ENCODE results near the gene LRRC37A3.
"Not testable (repeated sequence)": the region's sequence is repeated elsewhere in the genome, so short reads cannot be mapped to it uniquely, and the experiment has no call there.

The LRRC37A3 gene

DNA sequence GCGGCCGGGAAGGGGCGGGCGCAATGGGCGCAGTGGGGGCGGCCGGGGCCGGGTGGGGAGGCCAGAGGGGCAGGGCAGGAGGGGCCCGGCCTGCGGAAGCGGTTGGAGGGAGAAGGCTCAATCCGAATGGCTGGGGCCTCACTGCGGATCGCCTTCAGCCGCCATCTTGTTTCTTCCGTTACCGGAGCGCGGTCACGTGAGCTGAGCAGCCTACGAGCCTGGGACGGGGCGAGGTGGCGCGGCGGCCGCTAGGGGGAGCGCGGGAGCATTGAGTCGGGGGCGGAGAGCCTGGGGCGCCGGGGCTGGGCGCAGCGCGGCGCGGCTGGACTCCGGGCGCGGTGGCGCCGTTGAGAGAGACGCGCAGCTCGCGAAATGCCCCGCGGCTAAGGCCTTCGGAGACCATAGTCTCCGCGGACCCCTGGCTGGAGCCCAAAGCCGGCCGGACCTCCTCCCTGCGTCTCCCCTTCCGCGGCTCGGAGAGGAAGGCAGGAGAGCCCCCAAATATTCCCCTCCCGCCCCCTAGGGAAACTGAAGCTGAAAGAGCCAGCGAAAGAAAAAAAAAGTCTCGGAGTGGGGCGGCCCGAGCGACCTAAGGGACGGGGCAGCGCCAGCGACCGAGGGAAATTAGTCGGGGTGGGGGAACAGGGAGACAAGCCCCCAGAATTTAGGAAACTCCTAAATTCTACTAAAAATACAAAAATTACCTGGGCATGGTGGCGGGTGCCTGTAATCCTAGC lies at the start of gene LRRC37A3:
Gene LRRC37A3 (minus strand): TSS at position 190 of the 737 bp plus-strand sequence. CDS start 22,221 bp downstream, outside the sequence.
- peak; percentile 100 for DNase-seq

DNA sequence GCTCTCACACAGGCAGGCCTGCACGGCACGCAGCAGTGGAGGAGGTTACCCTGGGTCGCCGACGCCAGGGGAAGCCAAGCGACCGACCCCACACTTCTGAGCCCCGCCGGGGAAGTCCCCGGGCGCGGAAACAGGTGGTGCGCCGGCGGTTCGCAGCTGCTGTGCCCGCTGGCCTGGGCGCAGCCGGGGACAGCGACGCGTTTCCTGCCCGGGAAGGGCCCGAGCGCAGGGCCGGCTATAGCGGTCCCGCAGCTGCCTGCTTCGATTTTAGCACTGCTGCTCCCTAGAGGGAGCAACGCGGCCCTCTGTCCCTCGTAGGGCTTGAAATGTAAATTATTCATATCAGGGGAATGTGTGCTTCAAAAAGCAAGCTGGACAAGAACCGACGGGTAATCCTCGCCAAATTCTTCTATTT lies 46.6 kb upstream of the LRRC37A3 start:
- peak; percentile 83 for DNase-seq

DNA sequence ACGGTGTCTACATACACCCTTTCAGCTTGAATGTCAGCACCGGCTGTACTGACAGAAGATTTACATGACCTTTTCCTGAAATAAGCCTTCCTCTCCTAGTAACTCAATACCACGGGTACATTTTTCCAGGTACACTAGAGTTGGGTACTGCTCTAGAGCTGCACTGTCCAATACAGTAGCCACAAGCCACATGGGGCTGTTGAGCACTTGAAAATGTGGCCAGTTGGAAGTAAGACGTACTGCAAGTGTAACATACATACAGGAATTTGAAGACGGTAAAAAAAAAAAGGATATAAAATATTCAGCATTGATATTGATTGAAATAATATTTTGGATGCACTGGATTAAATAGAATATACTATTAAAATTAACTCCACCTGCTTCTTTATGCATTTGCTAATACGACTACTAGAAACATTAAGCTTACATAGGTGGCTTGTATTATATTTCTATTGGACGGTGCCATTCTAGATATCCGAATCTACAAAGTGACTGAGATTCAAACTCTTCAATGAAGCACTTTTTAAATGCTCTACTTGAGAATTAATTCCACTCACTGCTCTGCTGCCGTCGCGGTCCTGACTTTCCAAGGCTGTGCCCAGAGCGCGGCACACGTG lies 46.1 kb upstream of the LRRC37A3 start:
- not testable (repeated sequence) for DNase-seq

DNA sequence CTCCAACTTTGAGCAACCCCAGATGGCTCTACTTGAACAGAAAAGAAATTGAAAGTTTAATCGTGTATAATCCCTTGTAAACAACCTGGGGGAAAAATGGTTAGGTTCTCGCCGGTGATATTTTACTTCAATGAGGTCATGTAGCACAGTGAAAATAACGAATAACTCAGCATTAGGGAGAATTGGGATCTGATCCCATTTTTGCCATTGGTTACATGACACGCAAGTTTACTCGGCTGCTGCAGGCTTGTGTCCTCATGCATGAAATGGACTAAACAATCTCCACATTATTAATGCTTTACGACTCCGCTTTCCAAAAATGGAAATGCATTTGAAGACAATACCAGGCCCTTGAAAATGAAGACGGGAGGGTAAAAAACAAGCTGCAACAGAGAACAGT lies 45.5 kb upstream of the LRRC37A3 start:
- DNase-seq, result no peak

DNA sequence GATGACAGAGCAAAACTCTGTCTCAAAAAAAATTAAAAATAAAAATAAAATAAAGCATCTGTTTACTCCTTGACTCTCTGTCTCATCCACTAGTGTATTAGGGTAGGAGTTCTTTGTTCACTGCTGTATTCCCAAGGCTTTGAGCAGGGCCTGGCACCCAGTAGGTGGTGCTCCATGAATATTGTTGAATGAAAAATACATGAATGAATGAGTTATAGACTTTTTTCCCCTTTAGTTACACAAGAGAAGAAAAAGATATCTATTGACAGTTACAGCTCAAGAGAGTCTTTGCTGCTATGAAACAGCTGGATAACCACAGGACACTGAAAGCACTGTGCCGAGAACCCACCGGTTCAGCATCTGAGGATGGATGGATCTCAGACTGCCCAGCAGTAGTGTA lies 44.5 kb upstream of the LRRC37A3 start:
- DNase-seq, result not testable (repeated sequence)

DNA sequence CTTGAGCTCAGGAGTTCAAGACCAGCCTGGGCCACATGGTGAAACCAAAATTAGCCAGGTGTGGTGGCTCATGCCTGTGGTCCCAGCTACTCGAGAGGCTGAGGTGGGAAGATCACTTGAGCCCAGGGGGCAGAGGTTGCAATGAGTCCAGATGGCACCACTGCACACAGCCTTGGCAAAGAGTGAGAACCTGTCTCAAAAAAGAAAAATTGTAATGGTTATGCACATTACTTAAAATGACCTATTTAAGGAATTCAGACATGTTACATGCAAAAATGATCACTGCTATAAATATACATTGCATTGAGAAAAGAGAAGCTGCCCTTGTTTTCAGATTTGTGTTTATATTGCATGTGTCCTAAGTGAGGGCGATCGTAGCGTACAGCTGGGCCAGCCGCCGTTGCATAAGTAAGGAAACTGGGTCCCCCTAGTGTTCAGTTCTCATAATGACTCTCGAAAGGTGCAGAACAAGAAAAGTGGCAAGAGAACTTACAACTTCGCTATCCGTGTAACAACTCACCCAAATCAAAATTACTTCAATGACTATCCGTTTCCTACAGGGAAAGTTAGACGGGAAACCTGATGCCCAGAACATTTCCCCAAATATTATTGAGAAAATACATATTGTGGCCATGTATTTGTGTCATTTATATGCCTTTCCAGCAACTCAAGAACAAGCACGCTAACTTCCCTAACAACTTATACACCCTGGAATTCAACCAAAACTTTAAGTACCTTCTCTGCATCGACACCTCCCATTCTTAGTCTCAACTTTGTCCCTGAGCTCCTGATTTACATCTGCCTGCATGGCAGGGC lies 42.5 kb upstream of the LRRC37A3 start:
- peak; percentile 75 for DNase-seq

DNA sequence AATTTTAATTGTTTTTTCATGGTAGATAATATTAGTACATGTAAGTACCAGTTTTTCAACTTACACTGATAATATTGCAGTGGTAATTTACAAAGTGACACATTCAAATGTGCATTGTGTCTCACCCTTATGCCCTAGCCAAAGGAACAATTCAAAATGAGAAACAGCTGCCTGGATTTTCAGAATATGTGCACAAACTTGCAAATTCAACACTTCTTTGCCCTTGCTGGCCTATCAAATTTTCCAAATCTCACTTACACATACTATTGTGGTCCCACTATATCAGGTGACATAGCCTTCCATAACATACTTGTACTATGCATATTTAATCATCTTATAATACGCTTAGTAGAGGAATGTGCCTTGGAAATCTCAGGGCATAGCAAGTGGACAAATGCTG lies 32.6 kb upstream of the LRRC37A3 start:
- DNase-seq, result no peak

DNA sequence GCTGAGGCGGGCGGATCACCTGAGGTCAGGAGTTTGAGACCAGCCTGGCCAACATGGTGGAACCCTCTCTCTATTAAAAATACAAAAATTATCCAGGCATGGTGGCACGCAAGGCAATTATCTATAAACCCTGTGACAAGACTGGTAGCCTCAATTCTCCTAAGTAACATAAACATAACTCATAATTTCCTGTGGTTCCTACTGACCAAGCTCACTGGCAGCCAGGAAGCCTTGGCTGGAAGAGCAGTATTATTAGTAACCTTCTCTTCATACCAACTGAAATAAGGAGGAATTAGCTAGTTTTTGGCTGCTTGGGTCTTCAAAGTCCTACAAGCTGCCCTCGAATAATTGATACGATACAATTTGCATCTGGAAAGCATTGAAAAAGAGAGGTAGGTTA lies 31.6 kb upstream of the LRRC37A3 start:
- no peak for DNase-seq

DNA sequence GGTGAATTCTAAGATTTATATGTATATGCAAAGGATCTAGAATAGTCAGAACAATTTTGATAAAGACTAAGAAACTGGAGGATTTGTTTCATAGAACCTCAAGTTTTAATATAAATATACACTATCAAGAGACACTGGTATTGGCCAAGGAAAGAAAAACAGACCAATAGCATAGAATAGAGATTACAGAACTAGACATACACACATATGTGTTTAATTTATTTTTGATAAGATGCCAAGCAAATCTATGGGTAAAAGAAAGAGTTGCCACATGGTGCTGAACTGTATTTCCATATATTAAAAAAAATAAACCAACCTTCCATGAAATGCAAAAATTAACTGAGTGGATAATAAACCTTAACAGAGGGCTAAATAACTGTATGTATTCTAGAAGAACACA lies 27.9 kb upstream of the LRRC37A3 start:
- no peak for DNase-seq

DNA sequence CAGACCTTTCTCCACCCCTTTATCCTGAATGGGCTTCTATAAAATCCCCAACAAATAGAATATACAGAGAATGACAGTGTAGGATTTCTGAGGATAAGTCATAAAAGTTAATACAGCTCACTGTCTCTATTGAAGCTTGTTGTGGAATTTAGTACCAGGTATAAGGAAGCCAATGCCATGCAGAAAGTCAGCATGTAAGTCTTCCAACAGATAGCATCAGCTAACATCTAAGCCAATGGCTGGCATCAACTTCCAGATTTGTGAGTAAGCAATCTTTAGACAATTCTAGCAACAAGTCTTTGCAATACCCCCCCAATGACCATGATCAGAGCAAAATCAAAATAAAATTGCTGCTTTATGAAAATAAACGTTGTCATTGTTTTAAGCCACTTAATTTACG lies 22.5 kb upstream of the LRRC37A3 start:
- DNase-seq, result no peak

DNA sequence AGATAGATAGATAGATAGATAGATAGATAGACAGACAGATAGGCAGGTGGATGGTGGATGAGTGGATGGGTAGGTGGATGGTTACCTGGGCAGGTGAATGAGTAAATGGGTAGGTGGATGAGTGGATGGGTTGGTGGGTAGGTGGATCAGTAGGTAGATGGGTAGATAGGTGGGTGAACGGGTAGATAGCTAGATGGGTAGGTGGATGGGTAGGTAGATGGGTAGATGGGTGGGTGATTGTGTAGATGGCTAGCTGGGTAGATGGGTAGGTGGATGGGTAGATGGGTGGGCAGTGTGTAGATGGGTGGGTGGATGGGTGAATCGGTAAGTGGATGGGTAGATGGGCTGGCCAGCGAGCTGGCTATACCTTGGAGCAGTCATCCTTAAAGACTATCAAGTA lies 21.8 kb upstream of the LRRC37A3 start:
- no peak for DNase-seq

DNA sequence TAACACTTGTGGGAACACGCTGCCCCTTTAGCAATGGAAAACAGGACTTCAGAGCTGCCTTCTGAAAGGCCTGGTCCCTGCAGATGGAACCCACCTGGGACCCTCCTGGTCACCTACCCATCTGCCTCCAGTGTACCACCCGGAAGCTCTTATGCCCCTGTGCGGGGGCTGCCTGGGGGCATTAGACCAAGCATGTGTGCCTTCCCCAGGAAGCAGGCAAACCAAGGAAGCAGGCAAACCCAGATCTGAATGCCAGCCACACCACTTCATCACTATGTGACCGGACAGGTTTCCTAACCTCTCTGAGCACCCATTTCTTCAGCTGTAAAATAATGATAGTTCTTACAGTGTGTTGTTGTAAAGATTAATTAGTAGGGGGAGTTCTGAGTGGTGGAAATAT lies 20.8 kb upstream of the LRRC37A3 start:
- no peak for DNase-seq

DNA sequence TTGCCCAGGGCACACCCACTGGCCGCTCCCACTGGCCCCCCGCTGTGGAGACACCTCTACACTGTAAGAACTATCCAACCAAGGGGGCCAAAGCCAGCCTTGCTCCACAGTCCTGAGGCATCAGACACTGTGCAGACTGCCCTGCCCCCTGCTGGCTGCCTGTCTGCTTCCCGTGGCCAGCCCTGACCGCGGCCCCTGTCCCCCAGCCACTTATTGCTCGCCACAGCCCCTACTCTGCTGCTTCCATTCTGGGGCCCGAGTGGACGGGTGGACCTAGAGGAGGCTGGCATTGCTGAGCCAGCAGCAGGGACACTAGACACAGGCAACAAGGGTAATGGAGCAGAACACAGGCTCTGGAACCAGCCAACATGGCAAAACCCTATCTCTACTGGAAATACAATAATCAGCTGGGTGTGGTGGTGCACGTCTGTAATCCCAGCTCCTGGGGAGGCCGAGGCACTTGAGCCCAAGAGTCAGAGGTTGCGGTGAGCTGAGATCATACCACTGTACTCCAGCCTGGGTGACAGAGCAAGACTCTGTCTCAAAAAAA lies 19.7 kb upstream of the LRRC37A3 start:
- DNase-seq, result peak; percentile 56

DNA sequence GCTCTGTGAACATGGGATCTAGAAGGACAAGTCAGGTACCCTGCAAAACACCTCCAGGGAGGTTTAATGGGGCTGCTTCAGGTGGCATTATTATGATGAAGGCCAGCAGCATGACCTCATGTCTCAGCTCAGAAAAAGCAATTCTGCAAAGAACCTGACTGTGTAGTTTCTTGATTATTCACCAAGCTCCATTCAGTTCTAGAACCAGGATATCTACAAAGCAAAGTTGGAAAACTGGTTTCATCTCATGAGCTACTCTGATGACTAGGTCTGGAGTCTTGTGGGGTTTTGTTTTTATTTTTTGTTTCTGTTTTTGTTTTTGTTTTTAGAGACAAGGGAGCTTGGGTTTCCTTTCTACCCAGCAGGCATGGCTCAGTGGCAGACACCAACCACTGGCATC lies 19.0 kb upstream of the LRRC37A3 start:
- no peak for DNase-seq

DNA sequence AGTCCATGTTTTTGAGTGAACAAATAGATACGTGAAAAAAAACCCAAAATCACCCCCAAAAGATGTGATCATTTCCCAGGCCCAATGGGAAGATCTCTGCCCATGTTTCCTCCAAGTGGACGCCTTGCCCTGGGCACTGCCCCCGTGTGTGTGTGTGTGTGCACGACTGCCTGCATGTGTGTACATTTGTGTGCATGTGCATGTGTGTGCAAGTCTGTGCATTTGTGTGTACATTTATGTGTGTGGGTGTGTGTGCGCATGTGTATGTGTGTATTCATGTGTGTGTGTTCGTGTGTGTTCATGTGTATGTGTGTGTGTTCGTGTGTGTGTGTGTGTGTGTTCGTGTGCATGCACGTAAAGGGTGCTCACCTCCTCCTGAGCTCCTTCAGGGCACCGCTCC lies 16.8 kb upstream of the LRRC37A3 start:
- DNase-seq, result no peak

DNA sequence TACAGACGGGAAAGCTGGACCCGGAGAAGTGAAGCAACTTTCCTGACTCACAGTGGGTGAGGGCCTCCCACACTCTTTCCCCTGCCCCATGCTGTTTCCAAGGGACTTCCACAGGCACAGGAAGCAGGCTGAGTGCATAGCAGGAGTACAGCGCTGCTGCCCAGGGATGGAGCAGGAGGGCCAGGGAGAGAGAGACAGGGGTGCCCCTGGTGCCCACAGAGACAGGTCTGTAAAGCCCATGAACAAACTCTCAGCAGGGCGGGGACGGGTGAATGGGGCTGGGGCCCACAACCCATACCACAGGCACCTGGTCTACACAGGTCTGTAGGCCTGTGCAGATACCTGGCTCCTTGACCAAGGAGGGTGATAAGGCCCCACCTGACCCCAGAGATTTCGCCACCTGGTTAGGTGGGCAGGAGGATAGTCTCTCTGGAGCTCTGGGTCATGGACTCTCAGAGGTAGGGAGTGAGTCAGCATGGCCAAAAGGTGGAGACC lies 15.1 kb upstream of the LRRC37A3 start:
- DNase-seq, result not testable (repeated sequence)

DNA sequence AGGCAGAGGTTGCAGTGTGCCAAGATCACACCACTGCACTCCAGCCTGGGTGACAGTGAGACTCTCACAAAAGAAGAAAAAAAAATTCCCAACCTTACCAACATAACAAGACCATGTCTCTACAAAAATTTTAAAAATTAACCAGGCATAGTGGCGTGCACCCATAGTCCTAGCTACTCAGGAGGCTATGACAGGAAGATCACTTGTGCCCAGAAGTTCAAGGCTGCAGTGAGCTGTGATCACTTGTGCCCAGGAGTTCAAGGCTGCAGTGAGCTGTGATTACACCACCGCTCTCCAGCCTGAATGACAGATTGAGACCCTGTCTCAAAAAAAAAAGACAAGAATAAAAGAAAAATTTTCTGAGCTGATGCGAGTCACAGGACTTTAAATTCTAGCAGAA lies 13.6 kb upstream of the LRRC37A3 start:
- DNase-seq, result not testable (repeated sequence)

DNA sequence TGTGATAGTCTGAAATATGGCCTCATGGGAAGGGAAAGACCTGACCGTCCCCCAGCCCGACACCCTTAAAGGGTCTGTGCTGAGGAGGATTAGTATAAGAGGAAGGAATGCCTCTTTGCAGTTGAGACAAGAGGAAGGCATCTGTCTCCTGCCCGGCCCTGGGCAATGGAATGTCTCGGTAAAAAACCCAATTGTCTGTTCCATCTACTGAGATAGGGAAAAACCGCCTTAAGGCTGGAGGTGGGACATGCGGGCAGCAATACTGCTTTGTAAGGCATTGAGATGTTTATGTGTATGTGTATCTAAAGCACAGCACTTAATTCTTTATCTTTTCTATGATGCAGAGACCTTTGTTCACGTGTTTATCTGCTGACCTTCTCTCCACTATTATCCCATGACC lies 11.1 kb upstream of the LRRC37A3 start:
- DNase-seq, result not testable (repeated sequence)

DNA sequence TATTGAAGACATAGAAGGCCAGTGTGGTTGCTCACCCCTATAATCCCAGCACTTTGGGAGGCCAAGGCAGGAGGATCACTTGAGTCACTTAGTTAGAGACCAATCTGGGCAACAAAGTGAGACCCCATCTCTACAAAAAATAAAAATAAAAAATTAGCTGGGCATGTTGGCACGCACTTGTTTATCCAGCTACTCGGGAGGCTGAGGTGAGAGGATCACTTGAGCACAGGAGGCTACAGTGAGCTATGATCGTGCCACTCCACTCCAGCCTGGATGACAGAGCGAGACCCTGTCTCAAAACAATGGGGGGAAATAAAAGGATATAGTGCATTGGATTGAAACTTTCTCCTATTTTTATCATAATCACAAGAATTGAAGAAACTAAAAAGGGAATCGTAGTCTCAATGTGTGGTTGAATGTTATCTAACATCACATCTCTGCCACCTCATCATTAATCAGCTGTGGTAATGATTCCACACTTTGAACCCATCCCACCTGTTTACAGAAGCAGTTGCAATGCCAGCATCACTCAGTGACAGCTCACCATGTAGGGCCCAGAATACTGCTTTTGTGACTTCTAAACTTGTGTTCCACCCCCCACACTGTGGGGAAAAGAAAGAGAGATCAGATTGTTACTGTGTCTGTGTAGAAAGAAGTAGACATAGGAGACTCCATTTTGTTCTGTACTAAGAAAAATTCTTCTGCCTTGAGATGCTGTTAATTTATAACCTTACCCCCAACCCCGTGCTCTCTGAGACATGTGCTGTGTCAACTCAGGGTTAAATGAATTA lies 10.3 kb upstream of the LRRC37A3 start:
- DNase-seq, result peak; percentile 75

DNA sequence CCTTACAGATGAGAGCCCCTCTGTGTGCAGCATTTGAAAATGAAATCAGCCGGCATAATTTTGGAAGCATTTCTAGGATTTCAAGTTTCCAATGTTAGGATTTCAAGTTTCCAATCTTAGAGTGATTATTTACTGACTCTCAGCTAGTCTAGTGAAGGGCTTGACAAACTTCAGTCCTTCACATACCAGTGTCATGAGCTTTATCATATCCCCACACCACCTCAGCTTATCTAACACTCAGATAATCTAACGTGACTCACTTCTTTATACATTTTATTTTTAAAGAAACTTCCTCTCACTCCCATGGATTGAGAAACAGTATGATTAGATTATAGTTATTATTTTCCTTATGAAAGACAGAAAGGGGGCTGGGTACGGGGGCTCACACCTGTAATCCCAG lies 9.4 kb upstream of the LRRC37A3 start:
- not testable (repeated sequence) for DNase-seq

DNA sequence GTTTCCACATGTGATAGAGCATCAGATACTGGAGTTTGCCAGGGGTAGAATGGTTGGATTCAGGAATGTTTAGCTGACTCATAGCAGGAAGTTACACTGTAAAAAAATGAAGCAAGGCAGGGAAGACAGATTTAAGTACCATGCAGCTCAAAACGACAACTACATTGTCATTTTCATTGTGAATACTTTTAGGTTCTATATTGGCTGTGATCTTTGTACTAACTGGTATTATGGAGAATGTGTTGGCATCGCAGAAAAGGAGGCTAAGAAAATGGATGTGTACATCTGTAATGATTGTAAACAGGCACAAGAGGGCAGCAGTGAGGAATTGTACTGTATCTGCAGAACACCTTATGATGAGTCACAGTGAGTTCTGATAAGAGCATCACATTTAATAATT lies 8.2 kb upstream of the LRRC37A3 start:
- peak; percentile 84 for DNase-seq

DNA sequence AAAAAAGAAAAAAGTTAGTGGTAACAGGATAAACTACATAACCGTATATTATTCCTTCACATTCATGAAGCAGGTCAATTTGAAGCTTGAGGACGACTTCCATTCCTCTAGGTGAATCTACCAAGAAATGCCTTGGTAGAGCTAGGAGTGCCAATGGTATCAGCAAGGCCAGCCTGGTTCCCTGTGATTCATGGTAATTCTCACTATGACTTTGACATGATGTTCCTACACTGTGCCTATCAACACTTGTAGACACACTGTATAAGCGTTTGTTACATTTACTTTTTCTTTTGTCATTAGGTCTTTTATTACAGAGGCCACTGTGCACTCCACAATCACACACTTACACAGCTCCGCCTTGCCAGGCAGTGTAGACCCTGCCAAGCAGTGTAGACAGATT lies 7.2 kb upstream of the LRRC37A3 start:
- not testable (repeated sequence) for DNase-seq

Measured in stimulated activated CD4-positive, alpha-beta T cell treated with anti-CD3 and anti-CD28 coated beads, Interleukin-4, amount 100 ng/mL, for 24 hours (primary cell).